Endothelial cell of umbilical vein (primary cell): Measurements from ENCODE around the gene KIR3DL1. TPM values are rescaled to one million over a fixed set of nuclear protein-coding genes. Genes with fewer than 3 reads are reported as not detected.

ENCODE experiments used
- BruUV-seq: library from RNA; stranded (reverse); fragments of 400-500 nt; replicated peaks from 2 replicates; lab custom pipeline; 2021; lab: Mats Ljungman, UMichigan
- CTCF ChIA-PET: fragments of 300-600, 350-600 bp; sonication (Branson Sonifier 250); formaldehyde crosslinking; loops from one replicate; lab custom pipeline; 2021; ENCODE audit warnings: antibody characterized with exemption, inconsistent platforms; lab: Charles Lee
- POLR2A ChIA-PET: fragments of 300-600, 350-600 bp; sonication (Branson Sonifier 250); formaldehyde crosslinking; loops from one replicate; lab custom pipeline; 2021; ENCODE audit warnings: antibody characterized with exemption, inconsistent platforms; lab: Charles Lee
- DNase-seq: peaks from one replicate; pipeline ENCODE4 v3.0.0-alpha.2; 2011; ENCODE audit warnings: low read depth, low spot score
- FAIRE-seq: peaks from 2 replicates; lab custom pipeline; 2011; peaks lifted over from hg19 to GRCh38; lab: Jason Lieb, UNC
- H2AFZ ChIP-seq: 2 replicates; pipeline ENCODE4 v1.6.0; 2012; ENCODE audit warnings: low read depth, low read length, control low read depth, inconsistent platforms
- H3K27ac ChIP-seq: 2 replicates; pipeline ENCODE4 v1.5.1; 2011; ENCODE audit warnings: low read depth, mild to moderate bottlenecking, control low read depth, low read length, moderate library complexity; ENCODE audit not compliant: insufficient read depth
- H3K27me3 ChIP-seq, 2 experiments: 2 replicates each; pipeline versions ENCODE4 v1.6.0 to v1.6.1; 2011; ENCODE audit warnings: low read length in 2 of 2, mixed read lengths in 1 of 2; ENCODE audit not compliant: control insufficient read depth in 2 of 2, insufficient read depth in 2 of 2
- H3K36me3 ChIP-seq, 2 experiments: 2 replicates in 1 of 2; 3 replicates in 1 of 2; pipeline ENCODE4 v1.5.1; 2011; ENCODE audit warnings: low read length in 2 of 2, mild to moderate bottlenecking in 1 of 2, moderate library complexity in 1 of 2; ENCODE audit not compliant: control insufficient read depth in 2 of 2, insufficient read depth in 2 of 2; ENCODE audit errors: extremely low read depth in 1 of 2
- H3K4me1 ChIP-seq: 3 replicates; pipeline ENCODE4 v1.5.1; 2011; ENCODE audit warnings: mild to moderate bottlenecking, low read length; ENCODE audit not compliant: control insufficient read depth, insufficient read depth; ENCODE audit errors: extremely low read depth
- H3K4me2 ChIP-seq: 2 replicates; pipeline ENCODE4 v1.6.1; 2011; ENCODE audit warnings: low read length, control low read depth, mixed read lengths; ENCODE audit not compliant: insufficient read depth
- H3K4me3 ChIP-seq, 3 experiments: fragments of 200-600 bp in 1 of 3; sonication (generic), shearing (Covaris generic) in 1 of 3; replicated peaks in 1 of 3; 2 replicates each; pipeline ENCODE4 v1.5.1; 2011 to 2016; ENCODE audit warnings: control low read depth in 3 of 3, low read length in 3 of 3, mild to moderate bottlenecking in 2 of 3, inconsistent platforms in 1 of 3, low read depth in 1 of 3, moderate library complexity in 1 of 3; ENCODE audit not compliant: insufficient read depth in 1 of 3
- H3K79me2 ChIP-seq: 2 replicates; pipeline ENCODE4 v1.6.0; 2012; ENCODE audit warnings: low read length, inconsistent platforms; ENCODE audit not compliant: control insufficient read depth, insufficient read depth
- H3K9ac ChIP-seq: replicated peaks from 2 replicates; pipeline ENCODE3; 2011; ENCODE audit warnings: low read length, control low read depth; ENCODE audit not compliant: insufficient read depth; ENCODE audit errors: extremely low read depth
- H3K9me1 ChIP-seq: replicated peaks from 3 replicates; pipeline ENCODE4 v1.6.0; 2011; ENCODE audit warnings: mild to moderate bottlenecking, low read length; ENCODE audit not compliant: control insufficient read depth, insufficient read depth; ENCODE audit errors: extremely low read depth
- H3K9me3 ChIP-seq: replicated peaks from 2 replicates; pipeline ENCODE4 v1.5.1; 2012; ENCODE audit warnings: low read length, inconsistent platforms; ENCODE audit not compliant: control insufficient read depth, insufficient read depth
- H4K20me1 ChIP-seq: replicated peaks from 2 replicates; pipeline ENCODE3; 2011; ENCODE audit warnings: mild to moderate bottlenecking, low read length; ENCODE audit not compliant: control insufficient read depth, insufficient read depth; ENCODE audit errors: extremely low read depth
- EZH2 ChIP-seq: IDR thresholded peaks from 2 replicates; pipeline ENCODE4 v1.6.1; 2012; ENCODE audit warnings: borderline replicate concordance, low read depth, mild to moderate bottlenecking, moderate library complexity, low read length, inconsistent platforms; ENCODE audit not compliant: severe bottlenecking
- GATA2 ChIP-seq: IDR thresholded peaks from 2 replicates; pipeline ENCODE4 v1.7.0; 2011; ENCODE audit warnings: low read depth, mild to moderate bottlenecking, moderate library complexity, mixed read lengths, low read length; ENCODE audit not compliant: insufficient read length, insufficient read depth
- JUN ChIP-seq: IDR thresholded peaks from 2 replicates; pipeline ENCODE4 v1.6.1; 2011; ENCODE audit warnings: borderline replicate concordance, low read depth; ENCODE audit not compliant: insufficient read length, insufficient read depth
- POLR2A ChIP-seq: IDR thresholded peaks from 2 replicates; pipeline ENCODE4 v1.6.1; 2012; ENCODE audit warnings: low read depth, mild to moderate bottlenecking, control low read depth, low read length
- POLR2AphosphoS5 ChIP-seq: IDR thresholded peaks from 2 replicates; pipeline ENCODE4 v1.6.1; 2012; ENCODE audit warnings: low read depth, mild to moderate bottlenecking, control low read depth, low read length, moderate library complexity; ENCODE audit not compliant: insufficient read depth
- dilution Hi-C: fragments of 300-500 bp; cut with MboI; formaldehyde crosslinking; loops from one replicate; pipeline ENCODE4 v1.15.0; 2019; ENCODE audit warnings: low sequenced_read_pairs; ENCODE audit not compliant: extremely low pct_ligation_motif_present
- intact Hi-C: fragments of 100-400 bp; cut with micrococcal nuclease; formaldehyde crosslinking; loops from one replicate; pipeline ENCODE4 v1.10.0; 2022
- polyA plus RNA-seq, 4 experiments: library from polyadenylated mRNA; depleted of rRNA in 3 of 4; stranded (reverse) in 3 of 4; unstranded in 1 of 4; fragments of >200 nt; gene quantifications; 2 replicates each; pipeline versions ENCODE4 v1.2.1 to v1.2.3, GENCODE V29; 2011 to 2012; ENCODE audit warnings: missing spikeins in 1 of 4
- total RNA-seq: library from RNA; stranded (reverse); gene quantifications from 2 replicates; pipeline ENCODE4 v1.2.3, GENCODE V29; 2021
- TF ChIP-seq, protein P1 (sequence below), 2 donors: IDR thresholded peaks; 1 replicate in 1 of 2; 2 replicates in 1 of 2; pipeline ENCODE4 v1.5.1; 2011; ENCODE audit warnings: low read length in 2 of 2, mild to moderate bottlenecking in 2 of 2, moderate library complexity in 2 of 2, control low read depth in 1 of 2, inconsistent platforms in 1 of 2, low read depth in 1 of 2; ENCODE audit not compliant: insufficient read depth in 1 of 2; ENCODE audit errors: extremely low read depth in 1 of 2
- TF ChIP-seq, protein P2 (sequence below): IDR thresholded peaks from 2 replicates; pipeline ENCODE4 v1.6.1; 2011; ENCODE audit not compliant: insufficient read depth, insufficient read length

KIR3DL1 gene
- total and polyA plus RNA-seq, 2 donors (not counting 3 experiments of a cell fraction or from before 2014, with no cell fraction given) = not detected

DNA sequence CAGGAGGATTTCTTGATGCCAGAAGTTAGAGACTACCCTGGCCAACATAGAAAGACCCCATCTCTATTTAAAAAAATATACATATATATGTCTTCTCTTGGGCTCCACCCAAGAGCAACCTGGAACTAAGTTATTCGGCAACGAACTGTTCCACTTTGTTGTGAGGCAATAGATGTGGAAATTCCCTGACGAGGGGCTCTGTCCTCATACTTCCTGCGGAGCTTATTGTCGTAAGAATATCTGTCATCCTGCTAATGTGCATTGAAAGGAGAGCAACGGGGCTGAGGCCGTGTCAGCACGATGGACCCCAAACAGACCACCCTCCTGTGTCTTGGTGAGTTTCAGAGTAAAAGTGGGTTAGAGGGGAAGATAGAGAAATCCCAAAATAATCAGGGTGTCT is 57.7 kb downstream of the KIR3DL1 start, which contains the start of gene FCAR:
TSS of gene FCAR (plus strand) at position 246 of the 400 bp plus-strand sequence. CDS start at position 301, 55 bp downstream.
- Histone ChIP-seq H3K4me1 (no peaks in the 10 kb centered on the region), H3K9me1 (no peaks in the 10 kb centered on the region), H3K36me3 (no peaks in the 10 kb centered on the region), H3K4me3 (no peak within 1 kb of the TSS), H3K79me2 (no peaks in the 10 kb centered on the region), H4K20me1 (no peaks in the 10 kb centered on the region), H3K27ac (no peak within 1 kb of the TSS), H3K27me3 (no peaks in the 10 kb centered on the region), H3K9ac (no peak within 1 kb of the TSS), H3K4me2 (no peak within 1 kb of the TSS), H2AFZ (no peak within 1 kb of the TSS), H3K9me3 (no peaks in the 10 kb centered on the region)
- DNase-seq = no peak
- intact Hi-C loops (no loop called here), dilution Hi-C loops (no loop called here)
- TF ChIP-seq JUN (no peak), GATA2 (no peak), POLR2A (no peak), POLR2AphosphoS5 (no peak), EZH2 (no peak)
- TF ChIP-seq, protein P1, sequence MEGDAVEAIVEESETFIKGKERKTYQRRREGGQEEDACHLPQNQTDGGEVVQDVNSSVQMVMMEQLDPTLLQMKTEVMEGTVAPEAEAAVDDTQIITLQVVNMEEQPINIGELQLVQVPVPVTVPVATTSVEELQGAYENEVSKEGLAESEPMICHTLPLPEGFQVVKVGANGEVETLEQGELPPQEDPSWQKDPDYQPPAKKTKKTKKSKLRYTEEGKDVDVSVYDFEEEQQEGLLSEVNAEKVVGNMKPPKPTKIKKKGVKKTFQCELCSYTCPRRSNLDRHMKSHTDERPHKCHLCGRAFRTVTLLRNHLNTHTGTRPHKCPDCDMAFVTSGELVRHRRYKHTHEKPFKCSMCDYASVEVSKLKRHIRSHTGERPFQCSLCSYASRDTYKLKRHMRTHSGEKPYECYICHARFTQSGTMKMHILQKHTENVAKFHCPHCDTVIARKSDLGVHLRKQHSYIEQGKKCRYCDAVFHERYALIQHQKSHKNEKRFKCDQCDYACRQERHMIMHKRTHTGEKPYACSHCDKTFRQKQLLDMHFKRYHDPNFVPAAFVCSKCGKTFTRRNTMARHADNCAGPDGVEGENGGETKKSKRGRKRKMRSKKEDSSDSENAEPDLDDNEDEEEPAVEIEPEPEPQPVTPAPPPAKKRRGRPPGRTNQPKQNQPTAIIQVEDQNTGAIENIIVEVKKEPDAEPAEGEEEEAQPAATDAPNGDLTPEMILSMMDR (IDR thresholded peaks at IDR 0.05; ENCODE audit: extremely low read depth in 1 of 2, insufficient read depth in 1 of 2, low read depth in 1 of 2, low read length in 2 of 2) = no peak
- TF ChIP-seq, protein P2, sequence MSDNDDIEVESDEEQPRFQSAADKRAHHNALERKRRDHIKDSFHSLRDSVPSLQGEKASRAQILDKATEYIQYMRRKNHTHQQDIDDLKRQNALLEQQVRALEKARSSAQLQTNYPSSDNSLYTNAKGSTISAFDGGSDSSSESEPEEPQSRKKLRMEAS = no peak
- POLR2A ChIA-PET = no interaction called here
- no TSS peak for BruUV-seq
- FAIRE-seq = no peak
- CTCF ChIA-PET = no interaction called here
